Type B pancreatic cell (in vitro differentiated cells): Measurements from ENCODE around the gene HNRNPF. TPM values are rescaled to one million over a fixed set of nuclear protein-coding genes. Genes with fewer than 3 reads are reported as not detected.
"Not testable (repeated sequence)": the region's sequence is repeated elsewhere in the genome, so short reads cannot be mapped to it uniquely, and the experiment has no call there.

Source experiments
- DNase-seq: peaks from one replicate; pipeline ENCODE4 v3.0.0; 2021; ENCODE audit warnings: mixed read lengths; ENCODE audit not compliant: unreplicated experiment; ENCODE audit errors: extremely low spot score
- H3K27ac Mint-ChIP-seq: 2 replicates; pipeline ENCODE4 v1.8.0; 2021; ENCODE audit warnings: mild to moderate bottlenecking, mixed read lengths
- H3K27me3 Mint-ChIP-seq: 2 replicates; pipeline ENCODE4 v1.8.0; 2021; ENCODE audit warnings: mixed read lengths
- H3K36me3 Mint-ChIP-seq: 2 replicates; pipeline ENCODE4 v1.8.0; 2021; ENCODE audit warnings: mixed read lengths
- H3K4me1 Mint-ChIP-seq: one replicate; pipeline ENCODE4 v1.8.0; 2021; ENCODE audit warnings: mixed read lengths; ENCODE audit not compliant: unreplicated experiment
- H3K4me3 Mint-ChIP-seq: 2 replicates; pipeline ENCODE4 v1.8.0; 2021; ENCODE audit warnings: mild to moderate bottlenecking, mixed read lengths
- H3K9me3 Mint-ChIP-seq: 2 replicates; pipeline ENCODE4 v1.8.0; 2021; ENCODE audit warnings: mixed read lengths
- CTCF ChIP-seq: fragments of 200-600 bp; sonication (generic); conservative IDR thresholded peaks from 2 replicates; pipeline ENCODE4 v1.5.0; 2021; ENCODE audit warnings: antibody characterized with exemption, mild to moderate bottlenecking
- total RNA-seq: library from RNA; stranded (reverse); gene quantifications from 2 replicates; pipeline ENCODE4 v1.2.1, GENCODE V29; 2021; ENCODE audit warnings: low replicate concordance

Gene HNRNPF
- total RNA-seq, 1 donor from 2014 or later = 220 TPM

- no peak overlapping the region for H3K4me3 Mint-ChIP-seq
These were observed 39.8 kb upstream of the HNRNPF start for GRCh38 chr10:43448742-43449141.

GRCh38 chr10:43446219-43447017, 37.4 kb upstream of the HNRNPF start:
- peaks cover 11% of the 10 kb centered on the region for H3K36me3 Mint-ChIP-seq
- not testable (repeated sequence) for H3K9me3 Mint-ChIP-seq, H3K27me3 Mint-ChIP-seq, DNase-seq, H3K4me3 Mint-ChIP-seq, H3K4me1 Mint-ChIP-seq, H3K27ac Mint-ChIP-seq

More at GRCh38 chr10:43448742-43449141, 39.8 kb upstream of the HNRNPF start:
- DNase-seq = no peak
- Mint-ChIP-seq H3K9me3 (peaks cover 3% of the 10 kb centered on the region), H3K4me1 (peaks cover 6% of the 10 kb centered on the region), H3K27ac (no peak overlapping the region), H3K27me3 (no peaks in the 10 kb centered on the region), H3K36me3 (peaks cover 11% of the 10 kb centered on the region)
- no peak for TF ChIP-seq CTCF

DNA sequence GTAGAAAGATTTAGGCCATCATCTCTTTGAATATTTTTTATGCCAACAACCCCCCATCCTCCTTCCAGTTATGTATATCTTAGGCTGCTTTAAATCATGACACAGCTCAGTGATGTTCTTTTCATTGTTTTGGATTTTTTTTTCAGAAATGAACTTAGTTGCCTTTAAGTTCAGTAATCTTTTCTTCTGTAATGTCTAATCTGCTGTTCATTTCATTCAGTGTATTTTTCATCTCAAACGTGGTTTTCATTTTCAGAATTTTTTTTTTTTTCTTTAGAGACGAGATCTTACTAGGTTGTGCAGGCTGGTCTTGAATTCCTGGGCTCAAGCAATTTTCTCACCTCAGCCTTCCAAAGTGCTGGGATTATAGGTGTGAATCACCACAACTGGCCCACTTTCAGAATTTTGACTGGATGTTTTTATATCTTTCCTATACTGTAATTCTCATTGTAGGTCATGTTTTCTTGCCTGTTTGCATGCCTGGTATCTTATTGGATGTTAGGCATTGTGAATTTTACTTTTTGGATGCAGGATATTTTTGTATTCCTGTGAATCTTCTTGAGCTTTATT, 36.0 kb upstream of the HNRNPF start:
- no peak overlapping the region for H3K4me3 Mint-ChIP-seq
- H3K4me1 Mint-ChIP-seq = no peaks in the 10 kb centered on the region
- H3K9me3 Mint-ChIP-seq = peaks cover 3% of the 10 kb centered on the region
- peaks cover 11% of the 10 kb centered on the region for H3K36me3 Mint-ChIP-seq
- no peak for DNase-seq
- no peaks in the 10 kb centered on the region for H3K27me3 Mint-ChIP-seq
- H3K27ac Mint-ChIP-seq = no peak overlapping the region
- no peak for TF ChIP-seq CTCF

- Mint-ChIP-seq H3K27ac (no peak overlapping the region), H3K36me3 (peaks cover 15% of the 10 kb centered on the region), H3K27me3 (no peaks in the 10 kb centered on the region), H3K4me3 (no peak overlapping the region), H3K9me3 (peaks cover 3% of the 10 kb centered on the region), H3K4me1 (no peaks in the 10 kb centered on the region)
- no peak for DNase-seq
- no peak for TF ChIP-seq CTCF
These were observed 35.3 kb upstream of the HNRNPF start for GRCh38 chr10:43444323-43444722.

GRCh38 chr10:43440463-43441134, 31.6 kb upstream of the HNRNPF start:
- Mint-ChIP-seq H3K9me3 (no peaks in the 10 kb centered on the region), H3K4me3 (no peak overlapping the region), H3K27me3 (no peaks in the 10 kb centered on the region), H3K4me1 (peaks cover 6% of the 10 kb centered on the region), H3K36me3 (peaks cover 14% of the 10 kb centered on the region), H3K27ac (no peak overlapping the region)
- no peak for DNase-seq
- TF ChIP-seq CTCF = no peak
